MCF 10A (cell line): ENCODE results near the gene SHANK3. TPM values are rescaled to one million over a fixed set of nuclear protein-coding genes. Genes with fewer than 3 reads are reported as not detected.

Experiments
- BruUV-seq: library from RNA; stranded (reverse); fragments of 400-500 nt; replicated peaks from 2 replicates; lab custom pipeline; 2021; lab: Mats Ljungman, UMichigan
- CTCF ChIA-PET: fragments of 300-600 bp; sonication (Branson Sonifier 250); formaldehyde crosslinking; extraction: SDS; loops from one replicate; lab custom pipeline; 2021; ENCODE audit warnings: antibody characterized with exemption, inconsistent platforms; lab: Yijun Ruan, JAX
- POLR2A ChIA-PET: fragments of 300-600, 350-650 bp; sonication (Branson Sonifier 250); formaldehyde crosslinking; extraction: SDS; loops from one replicate; lab custom pipeline; 2020; ENCODE audit warnings: antibody characterized with exemption, inconsistent platforms; lab: Yijun Ruan, JAX
- DNase-seq: peaks from one replicate; pipeline ENCODE4 v3.0.0-alpha.2; 2018; ENCODE audit not compliant: unreplicated experiment
- H3K27ac Mint-ChIP-seq: one replicate; pipeline ENCODE4 v1.8.0; 2022; ENCODE audit warnings: mild to moderate bottlenecking, low read depth, mixed read lengths; ENCODE audit not compliant: unreplicated experiment
- H3K27me3 Mint-ChIP-seq: one replicate; pipeline ENCODE4 v1.8.0; 2022; ENCODE audit warnings: mixed read lengths; ENCODE audit not compliant: insufficient read depth, unreplicated experiment
- H3K36me3 Mint-ChIP-seq: one replicate; pipeline ENCODE4 v1.8.0; 2022; ENCODE audit warnings: mild to moderate bottlenecking, moderate library complexity, mixed read lengths; ENCODE audit not compliant: insufficient read depth, unreplicated experiment
- H3K4me1 Mint-ChIP-seq: one replicate; pipeline ENCODE4 v1.8.0; 2022; ENCODE audit warnings: mixed read lengths; ENCODE audit not compliant: insufficient read depth, unreplicated experiment
- H3K4me3 Mint-ChIP-seq: one replicate; pipeline ENCODE4 v1.8.0; 2022; ENCODE audit warnings: mild to moderate bottlenecking, moderate library complexity, mixed read lengths; ENCODE audit not compliant: unreplicated experiment
- H3K9me3 Mint-ChIP-seq: one replicate; pipeline ENCODE4 v1.8.0; 2022; ENCODE audit warnings: mixed read lengths; ENCODE audit not compliant: unreplicated experiment
- intact Hi-C: fragments of 100-400 bp; cut with micrococcal nuclease; formaldehyde crosslinking; loops from 2 replicates; pipeline ENCODE4 v1.14.1; 2022
- total RNA-seq: library from RNA; stranded (reverse); gene quantifications from 2 replicates; pipeline ENCODE4 v1.2.3, GENCODE V29; 2022
- TF ChIP-seq, protein P1 (sequence below): fragments of 200-600 bp; IDR thresholded peaks from one replicate; pipeline ENCODE4 v1.8.0; 2022; ENCODE audit warnings: antibody characterized with exemption, mild to moderate bottlenecking; ENCODE audit not compliant: unreplicated experiment

Gene SHANK3
- total RNA-seq, 1 experiment from 2014 or later, result 1.2 TPM

DNA sequence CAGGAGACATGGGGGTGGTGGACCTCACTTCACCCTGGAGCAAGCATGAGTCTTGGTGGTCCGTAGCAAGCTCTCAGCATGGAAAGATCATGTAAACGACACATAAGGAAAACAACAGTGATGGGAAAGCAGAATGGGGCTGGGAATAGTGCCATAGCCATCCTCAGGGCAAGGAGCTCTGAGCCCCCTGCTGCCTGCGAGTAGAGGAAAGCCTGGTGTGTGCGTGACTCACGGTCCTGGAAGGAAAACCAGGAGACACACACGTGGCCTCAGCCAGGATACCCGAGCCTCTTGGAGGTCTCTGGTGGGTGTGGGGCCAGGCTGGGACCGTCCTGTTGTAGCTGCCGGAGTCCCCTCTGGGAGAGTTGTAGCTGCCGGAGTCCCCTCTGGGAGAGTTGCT is 12.4 kb downstream of the SHANK3 start:
- Mint-ChIP-seq H3K27me3 (peaks cover 15% of the 10 kb centered on the region), H3K4me1 (peaks cover 5% of the 10 kb centered on the region), H3K4me3 (no peak overlapping the region), H3K27ac (no peak overlapping the region), H3K36me3 (no peaks in the 10 kb centered on the region), H3K9me3 (no peaks in the 10 kb centered on the region)
- TF ChIP-seq, protein P1, sequence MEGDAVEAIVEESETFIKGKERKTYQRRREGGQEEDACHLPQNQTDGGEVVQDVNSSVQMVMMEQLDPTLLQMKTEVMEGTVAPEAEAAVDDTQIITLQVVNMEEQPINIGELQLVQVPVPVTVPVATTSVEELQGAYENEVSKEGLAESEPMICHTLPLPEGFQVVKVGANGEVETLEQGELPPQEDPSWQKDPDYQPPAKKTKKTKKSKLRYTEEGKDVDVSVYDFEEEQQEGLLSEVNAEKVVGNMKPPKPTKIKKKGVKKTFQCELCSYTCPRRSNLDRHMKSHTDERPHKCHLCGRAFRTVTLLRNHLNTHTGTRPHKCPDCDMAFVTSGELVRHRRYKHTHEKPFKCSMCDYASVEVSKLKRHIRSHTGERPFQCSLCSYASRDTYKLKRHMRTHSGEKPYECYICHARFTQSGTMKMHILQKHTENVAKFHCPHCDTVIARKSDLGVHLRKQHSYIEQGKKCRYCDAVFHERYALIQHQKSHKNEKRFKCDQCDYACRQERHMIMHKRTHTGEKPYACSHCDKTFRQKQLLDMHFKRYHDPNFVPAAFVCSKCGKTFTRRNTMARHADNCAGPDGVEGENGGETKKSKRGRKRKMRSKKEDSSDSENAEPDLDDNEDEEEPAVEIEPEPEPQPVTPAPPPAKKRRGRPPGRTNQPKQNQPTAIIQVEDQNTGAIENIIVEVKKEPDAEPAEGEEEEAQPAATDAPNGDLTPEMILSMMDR, result no peak
- ChIA-PET POLR2A (interaction anchor here (1.2 kb wide), 1 partner anchor 14 kb away, joined by 5 read pairs; no protein-coding TSS in a partner anchor), CTCF (interaction anchor here (1.1 kb wide), 1 partner anchor 40 kb away, joined by 3 read pairs; no protein-coding TSS in a partner anchor)
- no peak for DNase-seq
- BruUV-seq, result no TSS peak
- intact Hi-C loops, result no loop called here

DNA sequence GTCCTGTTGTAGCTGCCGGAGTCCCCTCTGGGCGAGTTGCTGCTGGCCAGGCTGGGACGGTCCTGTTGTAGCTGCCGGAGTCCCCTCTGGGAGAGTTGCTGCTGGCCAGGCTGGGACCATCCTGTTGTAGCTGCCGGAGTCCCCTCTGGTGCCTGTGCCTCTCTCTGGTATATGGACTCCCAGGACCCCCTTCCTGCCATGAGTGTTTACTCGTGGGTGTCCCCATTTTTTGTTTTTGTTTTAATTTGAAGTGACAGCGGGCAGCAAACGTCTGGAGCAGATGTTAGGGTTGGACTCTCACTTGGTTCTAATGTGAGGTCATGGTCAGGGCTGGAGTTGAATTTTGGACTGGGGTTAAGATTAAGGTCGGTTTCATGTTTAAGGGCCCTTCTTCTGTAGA is 14.2 kb downstream of the SHANK3 start:
- Mint-ChIP-seq H3K36me3 (no peaks in the 10 kb centered on the region), H3K27ac (no peak overlapping the region), H3K4me3 (no peak overlapping the region), H3K27me3 (peaks cover 15% of the 10 kb centered on the region), H3K9me3 (no peaks in the 10 kb centered on the region), H3K4me1 (peaks cover 9% of the 10 kb centered on the region)
- ChIA-PET POLR2A (no interaction called here), CTCF (no interaction called here)
- DNase-seq, result no peak
- intact Hi-C loops, result no loop called here
- TF ChIP-seq, protein P1, result no peak
- BruUV-seq, result no TSS peak

DNA sequence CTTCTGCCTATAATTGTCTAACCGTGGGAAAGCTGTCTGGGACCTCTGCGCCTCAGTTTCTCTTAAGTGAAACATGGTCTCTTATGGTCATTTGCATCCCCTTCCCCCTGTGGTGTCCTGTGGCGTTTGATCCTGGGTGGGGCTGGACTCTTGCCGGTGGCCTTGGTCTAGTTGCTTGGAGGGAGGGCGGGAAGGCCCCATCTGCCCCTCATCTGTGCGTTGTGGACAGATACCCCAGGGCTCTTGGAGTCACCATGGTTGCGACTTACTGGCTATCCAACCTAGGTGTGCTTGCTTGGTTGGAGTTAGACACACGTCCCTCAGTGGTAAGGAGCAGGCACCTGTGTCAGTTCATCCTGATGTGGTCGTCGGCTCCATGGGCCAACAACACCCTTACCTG is 15.2 kb downstream of the SHANK3 start:
- POLR2A ChIA-PET, result no interaction called here
- no TSS peak for BruUV-seq

DNA sequence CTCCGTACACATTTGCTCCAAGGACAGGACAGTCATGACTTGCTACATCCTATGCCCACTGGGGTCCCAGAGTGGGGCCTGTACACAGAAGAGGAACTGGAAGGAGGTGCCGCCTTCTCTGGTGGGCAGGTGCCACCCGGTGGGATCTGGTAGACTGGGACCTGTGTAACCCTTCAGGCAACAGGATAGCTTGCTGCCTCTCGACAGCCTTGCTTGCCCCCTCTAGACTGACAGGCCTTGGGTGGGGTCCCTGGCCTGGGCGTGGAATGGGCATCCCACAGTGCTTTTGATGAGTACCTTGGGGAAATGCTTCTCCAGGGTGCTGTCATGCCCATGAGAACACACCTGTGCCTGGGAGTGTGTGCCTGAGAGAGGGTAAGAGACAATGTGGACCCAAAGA is 15.8 kb downstream of the SHANK3 start:
- intact Hi-C loops, result no loop called here
- POLR2A ChIA-PET, result no interaction called here
- Mint-ChIP-seq H3K4me3 (no peak overlapping the region), H3K9me3 (no peaks in the 10 kb centered on the region), H3K4me1 (peaks cover 11% of the 10 kb centered on the region), H3K36me3 (no peaks in the 10 kb centered on the region), H3K27ac (no peak overlapping the region), H3K27me3 (peaks cover 15% of the 10 kb centered on the region)
- DNase-seq, result no peak
- TF ChIP-seq, protein P1, result no peak
- BruUV-seq, result no TSS peak
- CTCF ChIA-PET, result no interaction called here

More for the DNA sequence above, 15.2 kb downstream of the SHANK3 start:
- intact Hi-C loops, result no loop called here
- Mint-ChIP-seq H3K36me3 (no peaks in the 10 kb centered on the region), H3K27me3 (peaks cover 15% of the 10 kb centered on the region), H3K9me3 (no peaks in the 10 kb centered on the region), H3K4me1 (peaks cover 11% of the 10 kb centered on the region), H3K4me3 (no peak overlapping the region), H3K27ac (no peak overlapping the region)
- CTCF ChIA-PET, result no interaction called here
- DNase-seq, result no peak
- TF ChIP-seq, protein P1, result no peak
